HG02981 (cell line): Measurements from ENCODE around the gene FIG4.
"Not testable (repeated sequence)": the region's sequence is repeated elsewhere in the genome, so short reads cannot be mapped to it uniquely, and the experiment has no call there.

Experiments
- ATAC-seq: cut with Tn5 transposase; IDR thresholded peaks from one replicate; pipeline ENCODE4 v1.9.1; 2021; ENCODE audit warnings: mild to moderate bottlenecking, moderate library complexity; ENCODE audit not compliant: unreplicated experiment

FIG4 gene

DNA sequence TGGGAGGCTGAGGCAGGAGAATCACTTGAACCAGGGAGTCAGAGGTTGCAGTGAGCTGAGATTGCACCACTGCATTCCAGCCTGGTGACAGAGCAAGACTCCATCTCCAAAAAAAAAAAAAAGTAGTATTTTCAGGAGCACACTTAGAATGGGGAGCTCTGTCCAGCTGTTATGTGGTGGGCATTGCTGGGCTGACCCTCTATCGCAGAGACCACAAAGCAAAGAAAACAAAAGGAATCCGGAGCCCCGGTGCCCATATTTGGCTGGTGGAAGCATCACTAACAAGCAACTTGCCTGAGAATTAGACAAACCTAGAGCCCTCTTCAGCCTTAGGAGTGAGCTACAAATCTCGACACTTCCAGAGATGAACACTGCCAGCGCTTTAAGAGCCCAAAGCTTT, 149.7 kb downstream of the FIG4 start:
- ATAC-seq, result no peak

DNA sequence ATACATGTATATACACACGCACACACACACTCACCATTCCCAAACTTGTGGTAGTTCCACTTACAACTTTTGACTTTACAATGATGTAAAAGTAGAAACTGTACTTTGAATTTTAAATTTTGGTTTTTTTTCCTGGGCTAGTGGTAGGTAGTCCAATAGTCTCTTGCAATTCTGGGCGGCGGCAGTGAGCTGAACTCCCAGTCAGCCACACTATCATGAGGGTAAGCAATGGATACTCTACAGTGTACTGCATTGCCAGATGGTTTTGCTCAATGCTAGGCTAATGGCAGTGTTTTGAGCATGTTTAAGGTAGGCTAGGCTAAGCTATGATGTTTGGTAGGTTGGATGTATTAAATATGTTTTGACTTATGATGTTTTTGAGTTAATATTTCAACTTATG, 150.8 kb downstream of the FIG4 start:
- ATAC-seq, result no peak

DNA sequence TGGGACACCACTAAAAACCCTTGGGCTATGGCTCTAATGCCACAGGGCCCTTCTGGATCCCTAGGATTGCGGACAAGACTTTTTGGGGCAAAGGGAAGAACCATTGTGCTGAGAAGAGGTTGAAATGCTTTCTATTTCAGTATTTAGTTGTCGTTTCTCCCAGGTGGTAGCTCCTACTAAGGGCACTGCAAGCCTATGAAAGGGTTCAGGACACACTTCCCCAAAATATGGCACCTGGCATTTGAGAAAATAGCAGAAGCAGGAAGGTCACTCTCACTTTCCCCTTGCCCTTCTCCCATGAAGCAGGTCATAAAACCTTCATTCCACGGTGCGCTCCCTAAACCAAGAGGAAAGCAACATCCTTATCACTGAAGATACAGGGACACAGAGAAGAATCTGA, 161.6 kb downstream of the FIG4 start:
- no peak for ATAC-seq

DNA sequence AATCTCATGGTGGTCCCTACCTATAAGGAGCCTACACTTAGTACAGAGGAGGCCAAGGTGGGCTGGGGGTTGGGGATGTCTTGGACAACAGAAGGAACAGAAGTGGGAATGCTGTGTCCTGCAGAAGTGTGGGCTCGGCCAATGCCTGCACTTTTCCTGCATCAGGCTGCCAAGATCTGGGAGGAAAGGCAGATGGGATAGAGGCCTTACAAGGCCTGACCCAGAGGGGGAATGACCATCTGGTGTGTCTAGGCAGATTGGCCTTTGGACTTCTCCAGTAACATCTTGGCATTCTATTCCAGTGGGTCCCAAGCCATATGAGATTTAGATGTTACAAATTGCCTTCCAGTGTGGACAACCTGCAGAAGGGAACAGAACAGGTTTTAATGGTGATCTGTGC, 162.3 kb downstream of the FIG4 start:
- ATAC-seq, result no peak

DNA sequence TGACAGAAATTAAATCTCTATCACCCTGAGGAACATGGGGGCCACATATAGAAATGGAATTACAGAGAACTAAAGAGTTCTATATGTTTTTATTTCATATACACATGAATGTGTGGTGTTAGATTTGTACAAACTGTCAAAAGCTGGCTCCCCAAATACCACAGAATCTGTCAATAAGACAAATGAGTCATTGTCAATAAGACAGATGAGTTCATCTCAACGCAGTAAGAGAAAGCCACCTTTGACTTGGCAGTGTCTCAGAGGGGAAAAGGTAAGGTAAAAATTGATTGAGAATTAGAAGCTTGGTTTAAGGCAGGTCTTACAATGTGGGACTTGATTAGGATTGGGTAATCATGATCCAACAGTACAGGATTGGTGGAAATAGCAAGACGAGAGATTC, 162.9 kb downstream of the FIG4 start:
- ATAC-seq, result no peak

DNA sequence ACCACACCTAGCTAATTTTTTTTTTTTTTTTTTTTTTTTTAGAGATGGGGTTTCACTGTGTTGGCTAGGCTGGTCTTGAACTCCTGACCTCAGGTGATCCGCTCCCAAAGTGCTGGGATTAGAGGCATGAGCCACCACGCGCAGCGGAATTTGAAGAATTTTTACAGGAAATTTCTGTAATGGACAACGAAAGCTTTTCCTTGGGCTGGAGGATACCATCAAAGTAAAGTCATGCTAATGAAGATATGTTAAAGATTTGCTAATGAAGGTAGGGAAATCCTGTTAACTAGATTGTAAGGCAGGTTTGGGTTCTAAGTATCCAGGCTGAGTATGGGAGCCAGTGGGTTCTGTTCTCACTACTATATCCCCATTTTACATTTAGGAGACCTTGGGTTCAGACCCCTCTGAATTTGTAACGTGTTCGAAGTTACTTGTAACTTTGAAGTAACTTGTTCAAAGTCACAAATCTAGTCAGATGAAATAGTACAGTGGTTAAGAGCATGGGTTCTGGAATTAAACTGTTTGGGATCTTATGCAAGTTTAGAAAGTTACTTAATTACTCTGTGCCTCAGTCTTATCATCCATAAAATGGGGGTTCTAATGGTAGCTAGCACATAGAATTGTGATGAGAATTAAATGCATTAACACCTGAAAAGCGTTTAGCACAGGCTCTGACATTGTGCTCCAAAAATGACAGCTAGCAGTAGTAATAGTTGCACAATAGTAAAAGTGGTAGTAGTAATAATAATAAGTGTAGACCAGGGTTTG, 163.6 kb downstream of the FIG4 start:
- no peak for ATAC-seq

DNA sequence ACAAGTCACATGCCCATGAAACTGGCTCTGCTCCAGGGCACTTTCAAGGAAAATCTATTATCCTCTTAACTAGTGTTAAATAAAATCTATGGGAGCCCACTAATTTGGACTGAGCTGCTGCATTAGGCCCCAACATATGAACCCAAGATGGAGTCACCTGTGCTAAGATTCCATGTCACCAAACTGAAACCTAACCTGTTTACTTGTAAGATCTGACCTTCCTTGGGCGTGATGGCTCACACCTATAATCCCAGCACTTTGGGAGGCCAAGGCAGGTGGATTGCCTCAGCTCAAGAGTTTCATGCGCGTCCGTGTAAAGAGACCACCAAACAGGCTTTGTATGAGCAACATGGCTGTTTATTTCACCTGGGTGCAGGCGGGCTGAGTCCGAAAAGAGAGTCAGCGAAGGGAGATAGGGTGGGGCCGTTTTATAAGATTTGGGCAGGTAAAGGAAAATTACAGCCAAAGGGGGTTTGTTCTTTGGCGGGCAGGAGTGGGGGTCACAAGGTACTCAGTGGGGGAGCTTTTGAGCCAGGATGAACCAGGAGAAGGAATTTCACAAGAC, 164.5 kb downstream of the FIG4 start:
- ATAC-seq, result not testable (repeated sequence)

DNA sequence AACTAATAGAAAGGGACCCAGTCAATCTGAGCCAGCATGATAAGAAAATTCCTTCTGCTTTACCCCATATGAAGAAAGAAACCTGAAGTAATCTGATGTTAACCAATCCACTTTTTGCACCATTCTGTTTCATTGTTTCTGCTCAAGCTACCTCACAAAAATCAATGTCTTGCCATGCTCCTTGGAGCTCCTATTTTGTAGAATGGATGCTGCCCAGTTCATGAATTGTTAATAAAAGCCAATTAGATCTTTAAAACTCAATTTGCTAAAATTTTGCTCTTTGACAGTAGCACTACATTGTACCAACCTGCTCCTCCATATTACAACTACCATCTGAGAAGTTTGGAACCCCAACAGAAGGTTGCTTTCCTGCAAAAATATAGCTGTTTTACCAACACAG, 170.8 kb downstream of the FIG4 start:
- ATAC-seq, result no peak

DNA sequence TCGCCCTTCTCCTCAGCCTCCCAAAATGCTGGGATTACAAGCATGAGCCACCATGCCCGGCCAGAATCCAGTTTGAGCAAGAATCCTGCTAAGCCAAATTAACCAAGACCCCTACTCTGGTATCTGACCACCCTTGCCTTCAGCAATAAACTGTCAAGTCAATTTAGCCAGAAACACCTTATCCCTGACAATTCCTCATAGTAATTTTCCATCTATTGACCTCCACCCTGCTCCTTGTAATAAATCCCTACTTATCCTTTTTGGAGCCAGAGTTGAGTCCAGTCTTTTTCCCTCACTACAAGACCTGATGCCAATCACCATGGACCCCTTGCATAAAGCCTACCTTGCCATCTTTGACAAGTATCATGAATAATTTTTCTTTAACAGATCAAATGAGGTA, 173.0 kb downstream of the FIG4 start:
- ATAC-seq, result no peak

DNA sequence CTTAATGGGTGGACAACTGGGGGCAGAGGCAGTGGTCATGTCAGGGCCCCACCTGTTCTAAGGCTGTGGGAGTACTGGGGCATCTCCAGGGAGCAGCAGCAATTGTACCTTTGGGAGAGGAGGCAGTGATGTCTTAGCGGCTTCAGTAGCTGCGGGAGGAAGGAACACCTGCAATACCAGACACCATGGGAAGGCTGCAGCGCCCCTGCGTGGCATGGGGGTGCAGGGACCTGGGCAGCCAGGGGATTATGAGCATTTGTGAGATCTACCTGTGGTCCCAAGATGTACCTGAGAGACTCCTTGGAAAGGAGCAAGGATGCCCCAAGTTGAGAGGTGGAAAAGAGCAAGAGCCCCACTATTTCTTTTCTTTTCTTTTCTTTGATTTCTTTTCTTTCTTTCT, 174.9 kb downstream of the FIG4 start:
- ATAC-seq, result no peak

DNA sequence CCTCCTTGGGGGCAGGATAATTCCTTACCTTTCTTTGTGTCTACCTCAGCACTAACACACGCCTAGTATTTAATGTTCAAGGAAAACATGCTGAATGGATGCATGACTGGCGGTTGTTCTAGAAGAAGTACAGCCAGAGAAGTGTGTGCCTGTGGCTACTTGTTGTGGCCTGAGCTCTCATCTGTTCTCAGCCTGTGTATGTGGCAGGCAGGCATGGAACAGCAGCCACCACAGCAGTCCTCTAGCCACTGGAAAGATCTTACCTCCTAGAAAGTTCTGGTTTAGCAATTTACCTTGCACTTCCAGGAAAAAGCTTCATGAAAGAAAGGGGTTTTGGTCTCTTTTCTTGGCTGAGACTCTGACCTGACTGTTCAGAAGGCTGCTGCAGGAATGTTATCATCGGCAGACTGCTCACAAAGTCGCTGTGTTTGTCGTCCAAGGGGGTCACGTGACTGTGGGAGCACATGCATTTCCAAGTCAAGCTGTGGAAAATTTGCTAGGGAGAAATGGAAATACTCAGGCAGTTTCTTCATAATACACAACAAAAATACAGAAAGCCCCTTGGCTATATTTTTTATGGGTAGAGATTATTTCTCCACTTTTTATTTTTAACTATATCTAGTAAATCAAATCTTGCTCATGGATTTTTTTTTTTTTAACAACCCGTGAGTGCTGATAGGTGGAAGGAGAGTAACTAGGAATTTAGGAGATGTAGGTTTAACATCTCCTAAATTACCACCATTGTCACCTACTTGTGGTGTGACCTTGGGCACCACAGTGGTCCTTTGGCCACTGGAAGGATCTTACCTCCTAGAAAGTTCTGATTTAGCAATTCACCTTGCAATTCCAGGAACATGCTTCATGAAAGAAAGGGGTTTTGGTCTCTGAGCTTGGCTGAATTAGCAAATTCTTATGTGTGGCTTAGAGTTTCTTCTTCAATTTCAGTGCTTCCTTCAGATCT, 176.2 kb downstream of the FIG4 start:
- no peak for ATAC-seq

DNA sequence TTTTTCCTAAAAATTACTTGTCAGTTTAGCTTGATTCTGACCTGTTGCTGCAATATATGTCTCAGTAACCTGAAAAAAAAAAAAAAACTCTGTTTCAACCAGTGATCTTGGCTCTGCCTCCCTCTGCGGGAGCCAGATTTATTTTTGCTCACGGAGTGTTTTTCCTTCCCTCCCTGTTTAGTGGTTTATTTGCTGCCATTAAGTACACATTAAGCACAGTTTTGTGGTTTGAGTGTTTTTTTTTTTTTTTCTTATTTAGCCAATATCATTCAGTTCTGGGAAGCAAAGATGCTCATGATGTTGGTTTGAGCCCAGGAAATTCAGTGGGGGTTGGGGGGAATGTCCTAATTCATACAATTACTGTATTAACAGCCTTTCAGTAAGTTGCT, 176.9 kb downstream of the FIG4 start:
- no peak for ATAC-seq

DNA sequence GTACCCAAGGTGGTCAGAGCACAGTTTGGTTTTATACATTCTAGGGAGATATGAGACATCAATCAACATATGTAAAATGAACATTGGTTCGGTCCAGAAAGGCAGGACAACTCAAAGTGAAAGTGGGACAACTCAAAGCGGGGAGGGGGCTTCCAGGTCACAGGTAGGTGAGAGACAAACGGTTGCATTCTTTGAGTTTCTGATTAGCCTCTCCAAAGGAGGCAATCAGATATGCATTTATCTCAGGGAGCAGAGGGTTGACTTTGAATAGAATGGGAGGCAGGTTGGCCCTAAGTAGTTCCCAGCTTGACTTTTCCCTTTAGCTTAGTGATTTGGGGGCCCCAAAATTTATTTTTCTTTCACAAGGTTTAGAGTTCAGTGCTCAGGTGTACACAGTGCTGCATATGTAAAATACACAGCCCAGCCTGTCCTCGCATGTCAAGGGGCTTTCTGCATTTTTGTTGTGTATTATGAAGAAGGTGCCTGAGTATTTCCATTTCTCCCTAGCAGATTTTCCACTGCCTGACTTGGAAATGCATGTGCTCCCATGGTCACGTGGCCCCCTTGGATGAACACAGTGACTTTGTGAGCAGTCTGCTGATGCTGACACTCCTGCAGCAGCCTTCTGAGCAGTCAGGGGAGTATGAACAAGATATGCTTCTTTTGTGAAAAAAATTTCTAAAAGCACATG, 178.4 kb downstream of the FIG4 start:
- ATAC-seq, result not testable (repeated sequence)

DNA sequence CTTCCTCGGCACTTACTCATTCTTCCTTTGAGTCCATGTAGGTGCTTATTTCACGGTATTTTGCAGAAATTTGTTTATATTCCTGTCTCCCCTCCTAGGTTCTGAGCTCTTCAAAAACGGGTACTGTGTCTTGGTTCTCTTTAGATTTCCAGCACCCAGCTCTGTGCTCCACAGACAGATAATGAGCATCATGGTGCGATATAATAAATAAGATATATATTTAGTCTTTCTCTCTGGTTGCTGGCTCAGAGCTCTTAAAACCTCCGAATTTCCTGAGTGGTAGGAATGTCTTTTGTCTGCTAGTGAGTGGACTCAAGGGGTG, 179.0 kb downstream of the FIG4 start:
- no peak for ATAC-seq

DNA sequence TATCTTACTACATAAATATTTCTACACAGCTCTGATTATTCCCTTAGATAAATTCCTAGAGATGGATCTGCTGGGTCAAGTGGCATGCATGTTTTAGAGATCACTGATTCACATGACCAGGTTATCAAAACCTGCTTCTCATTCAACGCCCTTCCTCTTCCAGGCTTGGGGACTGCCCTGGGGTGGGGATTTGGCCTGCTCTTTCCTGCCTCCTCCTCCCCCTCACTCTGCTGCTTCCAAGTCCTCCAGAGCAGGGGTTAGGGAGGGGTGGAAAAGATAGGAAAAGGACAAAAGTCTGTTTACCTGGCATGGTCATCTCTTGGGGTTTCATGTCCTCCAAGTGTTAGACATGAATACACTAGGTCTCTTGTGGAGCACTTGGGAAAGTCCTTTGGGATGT, 181.5 kb downstream of the FIG4 start:
- ATAC-seq, result no peak

DNA sequence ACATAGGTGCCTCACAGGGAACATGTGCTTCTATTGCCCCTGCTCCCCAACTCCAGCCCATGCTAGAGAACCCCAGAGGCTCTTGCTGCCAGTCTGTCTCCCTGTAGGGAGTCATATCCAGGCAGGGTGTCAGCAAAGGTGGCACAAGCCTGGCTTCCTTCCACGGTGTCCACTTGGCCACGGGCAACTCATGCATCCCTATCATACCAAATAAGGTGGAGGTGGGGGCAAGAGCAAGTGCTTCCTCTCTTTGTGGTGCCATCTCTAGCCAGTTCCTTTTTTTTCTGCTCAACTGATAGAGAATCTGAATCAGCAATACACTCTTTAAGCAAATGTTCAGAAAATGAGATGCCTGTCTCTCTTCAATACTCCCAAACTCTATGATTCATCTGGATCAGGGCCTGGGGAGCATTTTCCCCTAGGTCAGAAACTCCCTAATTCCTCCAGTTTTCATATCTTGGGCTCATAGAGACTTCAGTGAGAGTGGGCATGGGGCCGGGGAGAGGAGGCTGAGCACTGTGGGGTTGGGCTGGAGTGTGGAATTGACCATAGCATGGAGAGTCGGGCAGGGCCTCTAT, 182.0 kb downstream of the FIG4 start:
- no peak for ATAC-seq

DNA sequence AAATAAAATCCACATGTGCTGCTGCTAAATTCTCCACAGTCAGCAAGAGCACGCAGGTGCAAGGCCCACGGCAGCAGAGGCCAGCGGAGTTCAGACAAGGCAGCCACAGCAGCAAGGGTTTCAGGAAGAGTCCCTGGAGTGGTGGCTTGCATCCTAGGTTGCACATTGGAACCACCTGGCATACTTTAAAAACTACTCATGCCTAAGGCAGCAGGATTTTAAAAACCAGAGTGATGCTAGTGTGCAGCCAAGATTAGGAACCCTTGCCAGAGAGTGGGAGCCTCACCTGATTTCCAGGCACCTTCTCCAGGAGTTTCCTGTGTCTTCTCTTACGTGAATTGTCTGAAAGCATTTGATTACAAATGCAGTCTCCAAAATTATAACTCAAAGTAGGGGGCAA, 183.0 kb downstream of the FIG4 start:
- no peak for ATAC-seq

DNA sequence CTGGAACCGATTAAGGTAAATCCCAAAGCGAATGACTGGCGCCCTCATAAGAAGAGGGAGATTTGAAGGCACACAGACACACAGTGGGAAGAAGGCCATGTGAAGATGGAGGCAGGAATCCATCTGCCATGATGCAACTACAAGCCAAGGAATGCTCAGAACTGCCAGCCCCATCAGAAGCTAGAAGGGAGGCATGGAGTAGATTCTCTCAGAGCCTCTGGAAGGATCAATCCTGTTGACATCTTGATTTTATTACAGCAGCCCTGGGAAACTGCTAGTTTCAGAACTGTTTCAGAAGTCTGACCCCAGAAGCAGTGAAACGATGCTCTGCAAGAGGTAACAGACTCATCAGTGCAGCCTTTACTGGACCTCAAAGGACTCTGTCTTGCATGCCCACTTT, 183.5 kb downstream of the FIG4 start:
- no peak for ATAC-seq
